ENCODE results near the gene DPF3. TPM values are rescaled to one million over a fixed set of nuclear protein-coding genes. Genes with fewer than 3 reads are reported as not detected.

Gene DPF3
- total RNA-seq, 1 experiment from 2014 or later: 1.9 TPM

GRCh38 chr14:72630374-72630773 is 263.5 kb downstream of the DPF3 start:
- BruUV-seq (replicated peaks): no TSS peak
- DNase-seq (ENCODE audit: unreplicated experiment): no peak
- Mint-ChIP-seq H3K36me3 (ENCODE audit: insufficient read depth, unreplicated experiment) (no peaks in the 10 kb centered on the region), H3K9me3 (ENCODE audit: unreplicated experiment) (peaks cover 9% of the 10 kb centered on the region), H3K4me3 (ENCODE audit: unreplicated experiment) (no peak overlapping the region), H3K27me3 (ENCODE audit: insufficient read depth, unreplicated experiment) (no peaks in the 10 kb centered on the region), H3K27ac (ENCODE audit: low read depth, unreplicated experiment) (no peak overlapping the region), H3K4me1 (ENCODE audit: insufficient read depth, unreplicated experiment) (peaks cover 7% of the 10 kb centered on the region)
- intact Hi-C loops (cut with micrococcal nuclease): no loop called here
- ChIA-PET POLR2A (no interaction called here), CTCF (interaction anchor here (0.5 kb wide), 1 partner anchor 74 kb away, joined by 3 read pairs; no protein-coding TSS in a partner anchor)
- TF ChIP-seq CTCF (IDR thresholded peaks at IDR 0.05; ENCODE audit: unreplicated experiment): no peak

- BruUV-seq (replicated peaks): no TSS peak
Measured at GRCh38 chr14:72629534-72629933, 264.4 kb downstream of the DPF3 start.

GRCh38 chr14:72625689-72626088 is 268.2 kb downstream of the DPF3 start:
- no TSS peak for BruUV-seq (replicated peaks)
- no peaks in the 10 kb centered on the region for H3K36me3 Mint-ChIP-seq (ENCODE audit: insufficient read depth, unreplicated experiment)
- peaks cover 23% of the 10 kb centered on the region for H3K9me3 Mint-ChIP-seq (ENCODE audit: unreplicated experiment)
- CTCF ChIA-PET: no interaction called here
- DNase-seq (ENCODE audit: unreplicated experiment): no peak
- no peak for TF ChIP-seq CTCF (IDR thresholded peaks at IDR 0.05; ENCODE audit: unreplicated experiment)
- no peak overlapping the region for H3K4me3 Mint-ChIP-seq (ENCODE audit: unreplicated experiment)
- intact Hi-C loops (cut with micrococcal nuclease): no loop called here
- H3K27ac Mint-ChIP-seq (ENCODE audit: low read depth, unreplicated experiment): no peak overlapping the region
- POLR2A ChIA-PET: no interaction called here
- H3K4me1 Mint-ChIP-seq (ENCODE audit: insufficient read depth, unreplicated experiment): no peaks in the 10 kb centered on the region
- H3K27me3 Mint-ChIP-seq (ENCODE audit: insufficient read depth, unreplicated experiment): no peaks in the 10 kb centered on the region

More at GRCh38 chr14:72629534-72629933, 264.4 kb downstream of the DPF3 start:
- Mint-ChIP-seq H3K27me3 (ENCODE audit: insufficient read depth, unreplicated experiment) (no peaks in the 10 kb centered on the region), H3K27ac (ENCODE audit: low read depth, unreplicated experiment) (no peak overlapping the region), H3K9me3 (ENCODE audit: unreplicated experiment) (peaks cover 9% of the 10 kb centered on the region), H3K4me1 (ENCODE audit: insufficient read depth, unreplicated experiment) (peaks cover 7% of the 10 kb centered on the region), H3K36me3 (ENCODE audit: insufficient read depth, unreplicated experiment) (no peaks in the 10 kb centered on the region), H3K4me3 (ENCODE audit: unreplicated experiment) (no peak overlapping the region)
- no peak for TF ChIP-seq CTCF (IDR thresholded peaks at IDR 0.05; ENCODE audit: unreplicated experiment)
- DNase-seq (ENCODE audit: unreplicated experiment): no peak
- CTCF ChIA-PET: no interaction called here
- POLR2A ChIA-PET: no interaction called here
- intact Hi-C loops (cut with micrococcal nuclease): no loop called here

GRCh38 chr14:72621387-72622065 is 272.4 kb downstream of the DPF3 start:
- Mint-ChIP-seq H3K9me3 (ENCODE audit: unreplicated experiment) (peaks cover 23% of the 10 kb centered on the region), H3K4me3 (ENCODE audit: unreplicated experiment) (no peak overlapping the region), H3K27me3 (ENCODE audit: insufficient read depth, unreplicated experiment) (no peaks in the 10 kb centered on the region), H3K4me1 (ENCODE audit: insufficient read depth, unreplicated experiment) (no peaks in the 10 kb centered on the region), H3K27ac (ENCODE audit: low read depth, unreplicated experiment) (no peak overlapping the region), H3K36me3 (ENCODE audit: insufficient read depth, unreplicated experiment) (no peaks in the 10 kb centered on the region)
- POLR2A ChIA-PET: interaction anchor here (0.6 to 1.7 kb wide), 2 partner anchors 13 to 14 kb away, joined by 3 read pairs; no protein-coding TSS in a partner anchor
- no peak for DNase-seq (ENCODE audit: unreplicated experiment)
- intact Hi-C loops (cut with micrococcal nuclease): no loop called here
- TF ChIP-seq CTCF (IDR thresholded peaks at IDR 0.05; ENCODE audit: unreplicated experiment): no peak
- BruUV-seq (replicated peaks): no TSS peak
- CTCF ChIA-PET: interaction anchor here (0.6 to 0.8 kb wide), 2 partner anchors 34 to 598 kb away, joined by 3 to 5 read pairs; no protein-coding TSS in a partner anchor
